Endometrial microvascular endothelial cells (primary cell): ENCODE data around the gene ATG2A. TPM values are rescaled to one million over a fixed set of nuclear protein-coding genes. Genes with fewer than 3 reads are reported as not detected.

Experiments used
- in situ Hi-C: cut with HindIII; loops from 2 replicates; pipeline ENCODE4 v1.10.0; 2017; ENCODE audit warnings: low sequenced_read_pairs, low pct_unique_long_range_greater_than_20kb; ENCODE audit errors: inconsistent ontology term
- total RNA-seq: library from RNA; depleted of rRNA; stranded (reverse); fragments of >200 nt; gene quantifications from one replicate; pipeline ENCODE4 v1.2.3, GENCODE V29; 2015; ENCODE audit errors: inconsistent ontology term

The ATG2A gene
- total RNA-seq, 1 donor from 2014 or later: 26.2 TPM

DNA sequence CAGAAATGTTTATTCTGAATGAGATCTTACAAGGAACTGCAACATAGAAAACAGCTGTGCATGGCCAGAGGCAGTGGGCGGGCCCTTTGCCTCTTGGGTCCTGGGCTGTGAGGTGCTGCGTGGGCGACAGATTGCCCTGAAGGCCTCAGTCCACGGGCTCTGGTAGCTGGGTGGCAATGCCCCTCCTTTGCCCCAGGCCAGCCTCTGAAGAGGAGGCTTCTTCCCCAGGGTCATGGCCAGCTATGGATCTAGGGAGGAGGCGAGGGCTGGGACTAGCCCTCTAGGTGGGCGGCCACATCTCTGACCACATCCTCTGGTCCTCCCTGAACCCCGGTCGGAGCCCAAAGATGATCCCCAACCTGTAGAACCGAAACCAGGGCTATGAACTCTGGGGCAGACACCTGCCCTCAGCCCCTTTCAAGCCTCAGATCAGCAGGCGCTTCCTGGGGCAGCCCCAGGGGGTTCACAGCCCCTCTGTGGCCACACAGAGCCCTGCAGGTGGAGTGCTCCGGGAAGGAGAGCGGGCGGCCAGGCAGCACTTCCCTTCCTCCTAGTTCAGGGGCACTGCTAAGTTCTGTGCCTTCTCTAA is 65.9 kb downstream of the ATG2A start:
- in situ Hi-C loops: no loop called here

DNA sequence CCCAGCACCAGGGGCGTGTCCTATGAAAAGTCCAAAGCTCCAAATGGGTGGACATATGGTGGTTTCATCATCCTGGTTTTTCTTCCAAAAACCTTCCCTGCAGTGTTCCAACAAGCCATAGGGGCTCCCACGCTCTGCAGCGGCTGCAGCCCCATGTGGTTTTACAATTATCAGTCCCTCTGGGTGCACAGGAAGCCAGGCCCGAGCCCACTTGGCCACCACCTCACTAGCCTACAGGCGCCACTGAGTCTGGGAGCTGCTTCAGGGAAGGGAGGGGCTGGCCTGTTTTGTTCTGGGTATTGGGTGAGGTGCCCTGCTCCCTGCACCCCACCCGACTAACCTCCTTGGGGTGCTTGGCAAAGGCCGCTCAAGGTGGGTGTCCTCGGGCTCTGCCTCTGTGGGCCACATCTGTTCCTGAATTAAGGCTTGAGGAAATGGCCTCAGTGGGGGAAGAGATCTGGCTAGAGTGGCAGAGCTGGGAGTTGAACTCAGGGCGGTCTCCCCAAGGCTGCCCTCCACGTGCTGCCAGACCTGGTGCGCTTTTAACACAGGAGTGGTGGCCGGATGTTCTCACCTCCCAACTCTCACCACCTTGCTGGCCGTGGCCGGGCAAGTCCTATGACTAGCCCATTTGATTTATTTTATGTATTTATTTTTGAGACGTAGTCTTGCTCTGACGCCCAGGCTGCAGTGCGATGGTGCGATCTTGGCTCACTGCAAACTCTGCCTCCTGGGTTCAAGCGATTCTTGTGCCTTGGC is 67.2 kb downstream of the ATG2A start:
- in situ Hi-C loops: loop anchor here (10.0 kb wide), 1 partner anchor 45 kb away; no protein-coding TSS in a partner anchor

DNA sequence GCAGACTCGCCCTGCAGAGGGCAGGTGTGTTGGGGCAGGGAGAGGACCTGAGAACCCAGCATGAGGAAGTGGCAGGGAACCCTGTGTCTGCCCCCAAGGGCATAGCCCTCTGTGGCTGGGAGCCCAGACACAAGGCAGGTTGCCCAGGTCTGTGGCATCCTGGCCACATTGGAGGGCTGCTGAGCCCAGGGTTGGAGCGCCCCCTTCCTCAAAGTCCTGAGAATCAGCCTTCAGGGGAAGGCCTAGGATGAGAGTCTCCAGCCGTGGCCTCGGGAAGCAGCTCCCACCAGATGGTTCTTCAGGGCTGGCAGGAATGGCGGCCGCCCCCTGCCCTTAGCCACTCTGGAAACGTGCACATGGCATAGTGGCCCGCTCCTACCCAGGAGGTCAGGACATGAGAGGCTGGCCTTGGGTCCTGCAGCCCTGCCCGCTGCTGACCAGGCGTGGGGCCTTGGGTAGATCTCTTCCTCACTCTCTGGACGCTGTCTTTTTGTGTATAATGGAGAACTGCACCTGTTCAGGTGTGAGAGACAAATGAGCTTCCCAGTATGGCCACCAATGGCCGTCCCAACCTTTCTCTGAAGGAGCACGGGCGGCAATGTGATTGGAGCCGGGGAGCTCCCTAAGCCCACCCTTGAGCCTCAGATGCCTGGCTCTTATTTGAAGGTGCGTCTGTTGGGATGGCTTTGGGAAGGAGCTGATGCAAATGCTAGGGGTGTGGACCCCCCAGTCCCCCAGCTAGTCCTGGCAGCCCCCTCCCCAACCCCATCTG is 68.0 kb downstream of the ATG2A start:
- in situ Hi-C loops: loop anchor here (10.0 kb wide), 1 partner anchor 46 kb away; no protein-coding TSS in a partner anchor

DNA sequence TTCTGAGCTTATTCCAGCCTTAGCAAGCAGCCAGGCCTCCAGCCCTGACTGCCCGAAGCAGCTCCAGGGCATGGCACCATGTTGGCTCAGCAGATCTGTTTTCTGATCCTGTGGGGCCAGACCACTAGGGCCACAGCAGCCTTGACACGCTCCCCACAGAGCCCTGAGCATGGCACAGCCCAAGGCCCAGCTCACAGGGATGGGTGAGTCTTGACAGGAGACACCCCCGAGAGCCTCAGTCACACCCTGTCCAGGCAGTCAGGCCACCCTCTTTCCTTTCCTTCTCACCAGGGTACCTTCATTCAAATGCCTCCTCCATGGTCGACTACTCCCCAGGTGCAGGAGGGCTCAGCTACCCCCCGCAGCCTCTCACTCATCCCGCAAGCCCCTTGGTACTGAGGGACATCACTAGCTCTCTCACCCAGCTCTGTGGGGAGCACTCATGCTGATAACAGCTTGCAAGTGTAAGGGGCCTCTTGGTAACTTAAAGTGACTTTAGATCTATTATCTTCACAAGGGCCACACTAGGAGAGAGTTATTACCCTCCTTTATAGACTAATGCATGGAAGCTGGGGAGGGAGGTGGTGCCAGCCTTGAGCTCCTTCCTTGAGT is 68.7 kb downstream of the ATG2A start:
- in situ Hi-C loops: loop anchor here (10.0 kb wide), 1 partner anchor 46 kb away; no protein-coding TSS in a partner anchor

DNA sequence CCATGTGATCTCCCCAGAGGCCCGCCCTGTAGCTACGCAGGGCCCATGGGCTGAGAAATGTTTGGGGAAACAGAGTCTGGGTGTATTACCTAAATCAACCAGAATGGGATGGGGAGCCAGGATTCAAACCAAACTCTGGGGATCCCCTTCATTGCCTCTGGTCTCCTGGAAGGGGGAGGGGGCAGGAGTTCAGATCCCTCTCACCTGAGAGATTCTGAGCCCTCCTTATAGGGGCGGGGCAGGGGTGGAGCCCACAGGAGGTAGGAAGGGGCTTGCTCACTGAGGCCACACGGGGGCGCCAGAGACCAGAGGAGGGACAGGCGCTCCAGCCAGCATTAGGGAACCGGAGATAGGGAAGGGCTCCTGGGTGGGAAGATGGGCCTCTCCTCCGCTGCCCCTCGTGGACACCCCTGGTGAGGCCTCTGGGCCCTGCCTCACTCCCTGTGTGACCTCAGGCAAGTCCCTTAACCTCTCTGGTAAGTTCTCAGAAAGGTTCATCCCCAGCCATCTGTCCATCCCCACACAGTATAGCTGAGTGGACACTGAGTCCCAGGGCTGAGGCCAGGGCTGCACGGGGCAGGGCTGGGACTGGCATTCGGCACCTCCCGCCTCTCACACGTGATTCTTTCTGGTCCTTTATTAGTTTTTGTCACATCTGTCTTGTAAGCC is 69.9 kb downstream of the ATG2A start:
- in situ Hi-C loops: loop anchor here (10.0 kb wide), 1 partner anchor 48 kb away; no protein-coding TSS in a partner anchor

DNA sequence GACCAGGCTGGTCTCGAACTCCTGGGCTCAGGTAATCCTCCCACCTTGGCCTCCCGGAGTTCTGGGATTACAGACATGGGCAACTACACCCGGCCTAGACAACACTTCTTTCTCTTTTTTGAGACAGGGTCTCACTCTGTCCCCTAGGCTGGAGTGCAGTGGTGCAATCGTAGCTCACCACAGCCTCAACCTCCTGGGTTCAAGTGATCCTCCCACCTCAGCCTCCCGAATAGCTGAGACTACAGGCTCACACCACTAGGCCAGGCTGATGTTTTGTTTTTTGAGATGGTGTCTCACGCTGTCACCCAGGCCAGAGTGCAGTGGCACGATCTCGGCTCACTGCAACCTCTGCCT is 71.3 kb downstream of the ATG2A start:
- in situ Hi-C loops: loop anchor here (10.0 kb wide), 1 partner anchor 49 kb away; no protein-coding TSS in a partner anchor

DNA sequence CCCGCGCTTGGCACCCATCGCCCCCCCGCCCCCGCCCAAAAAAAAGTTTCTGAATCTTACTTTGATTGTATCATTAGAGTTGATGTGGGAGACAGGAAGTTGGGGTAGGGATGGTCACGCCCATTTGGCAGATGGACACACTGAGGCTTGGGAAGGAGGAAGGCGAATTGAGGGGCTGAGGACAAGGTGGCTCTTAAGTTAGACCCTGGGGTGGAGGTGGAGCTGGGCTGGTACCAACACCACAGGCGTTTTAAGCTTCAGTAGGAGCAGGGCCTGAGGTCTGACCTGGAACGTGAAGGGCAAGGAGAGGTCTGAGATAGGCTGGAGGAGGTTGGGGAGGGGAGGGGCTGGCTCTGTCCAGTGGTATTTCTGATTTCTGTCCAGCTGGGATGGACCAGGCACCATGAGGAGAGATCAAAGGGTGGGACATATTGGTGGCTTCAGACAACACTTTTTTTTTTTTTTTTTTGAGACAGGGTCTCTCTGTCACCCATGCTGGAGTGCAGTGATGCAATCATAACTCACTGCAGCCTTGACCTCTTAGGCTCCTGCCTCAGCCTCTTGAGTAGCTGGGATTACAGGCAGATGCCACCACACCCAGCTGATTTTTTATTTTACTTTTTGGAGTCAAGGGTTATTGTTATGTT is 71.8 kb downstream of the ATG2A start:
- in situ Hi-C loops: loop anchor here (10.0 kb wide), 1 partner anchor 50 kb away; no protein-coding TSS in a partner anchor

Other genes starting within 250 kb of the ATG2A start
- gene NRXN2, start 194.0 kb downstream of the ATG2A start, total RNA-seq: not detected
- gene RASGRP2, start 173.1 kb downstream of the ATG2A start, total RNA-seq: 1.3 TPM
- not detected for gene PYGM, start 157.2 kb downstream of the ATG2A start, total RNA-seq
- gene SF1, start 138.7 kb downstream of the ATG2A start, total RNA-seq: 167 TPM
- gene MAP4K2, start 114.0 kb downstream of the ATG2A start, total RNA-seq: 42.8 TPM
- 34.0 TPM for gene MEN1, start 106.7 kb downstream of the ATG2A start, total RNA-seq
- gene CDC42BPG, start 72.6 kb downstream of the ATG2A start, total RNA-seq: 0.19 TPM
- gene EHD1, start 38.6 kb downstream of the ATG2A start, total RNA-seq: 202 TPM
- 26.5 TPM for gene PPP2R5B, start 7.5 kb upstream of the ATG2A start, total RNA-seq
- gene GPHA2, start 18.7 kb upstream of the ATG2A start, total RNA-seq: not detected
- gene MAJIN, start 54.9 kb upstream of the ATG2A start, total RNA-seq: not detected
- 2.8 TPM for gene BATF2, start 79.8 kb upstream of the ATG2A start, total RNA-seq
- 92.0 TPM for gene ARL2, start 97.0 kb upstream of the ATG2A start, total RNA-seq
- 17.7 TPM for gene SNX15, start 110.2 kb upstream of the ATG2A start, total RNA-seq
- gene SAC3D1, start 124.0 kb upstream of the ATG2A start, total RNA-seq: 17.8 TPM
- gene NAALADL1, start 141.3 kb upstream of the ATG2A start, total RNA-seq: 13.3 TPM
- gene CDCA5, start 166.8 kb upstream of the ATG2A start, total RNA-seq: 38.7 TPM
- 33.8 TPM for gene ZFPL1, start 167.0 kb upstream of the ATG2A start, total RNA-seq
- gene VPS51, start 179.0 kb upstream of the ATG2A start, total RNA-seq: 219 TPM
- gene TM7SF2, start 194.7 kb upstream of the ATG2A start, total RNA-seq: 16.6 TPM
- 16.1 TPM for gene ZNHIT2, start 200.5 kb upstream of the ATG2A start, total RNA-seq
- 393 TPM for gene FAU, start 204.9 kb upstream of the ATG2A start, total RNA-seq
- gene MRPL49, start 205.1 kb upstream of the ATG2A start, total RNA-seq: 56.2 TPM
- 33.2 TPM for gene SYVN1, start 217.3 kb upstream of the ATG2A start, total RNA-seq